Measurements from ENCODE around the gene CCDC85B.
A peak's percentile ranks its signal among the peaks of the same experiment; 100 is the strongest.

DNA sequence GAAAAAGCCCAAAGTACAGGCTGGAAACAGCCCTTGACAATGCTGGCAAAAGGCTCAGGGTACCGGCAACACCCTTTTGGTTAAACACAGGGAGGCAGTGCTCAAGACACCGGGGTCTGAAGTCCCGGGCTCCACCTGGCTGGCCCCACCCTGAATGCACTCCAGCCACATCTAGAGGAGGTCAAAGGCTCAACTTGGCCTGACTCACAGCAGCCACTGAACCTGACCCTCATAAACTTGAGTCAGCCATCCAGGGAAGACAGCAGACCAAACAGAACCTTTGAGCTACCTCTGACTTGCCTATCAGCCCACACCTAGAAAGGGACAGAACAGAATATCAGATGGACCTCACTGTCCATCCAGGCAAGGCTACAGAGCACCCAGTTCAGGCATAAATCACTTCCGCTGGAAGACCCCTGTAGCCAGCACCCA, 36.3 kb upstream of the CCDC85B start:
- TF ChIP-seq, protein P1, sequence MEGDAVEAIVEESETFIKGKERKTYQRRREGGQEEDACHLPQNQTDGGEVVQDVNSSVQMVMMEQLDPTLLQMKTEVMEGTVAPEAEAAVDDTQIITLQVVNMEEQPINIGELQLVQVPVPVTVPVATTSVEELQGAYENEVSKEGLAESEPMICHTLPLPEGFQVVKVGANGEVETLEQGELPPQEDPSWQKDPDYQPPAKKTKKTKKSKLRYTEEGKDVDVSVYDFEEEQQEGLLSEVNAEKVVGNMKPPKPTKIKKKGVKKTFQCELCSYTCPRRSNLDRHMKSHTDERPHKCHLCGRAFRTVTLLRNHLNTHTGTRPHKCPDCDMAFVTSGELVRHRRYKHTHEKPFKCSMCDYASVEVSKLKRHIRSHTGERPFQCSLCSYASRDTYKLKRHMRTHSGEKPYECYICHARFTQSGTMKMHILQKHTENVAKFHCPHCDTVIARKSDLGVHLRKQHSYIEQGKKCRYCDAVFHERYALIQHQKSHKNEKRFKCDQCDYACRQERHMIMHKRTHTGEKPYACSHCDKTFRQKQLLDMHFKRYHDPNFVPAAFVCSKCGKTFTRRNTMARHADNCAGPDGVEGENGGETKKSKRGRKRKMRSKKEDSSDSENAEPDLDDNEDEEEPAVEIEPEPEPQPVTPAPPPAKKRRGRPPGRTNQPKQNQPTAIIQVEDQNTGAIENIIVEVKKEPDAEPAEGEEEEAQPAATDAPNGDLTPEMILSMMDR (IDR thresholded peaks at IDR 0.05), result no peak
- TF ChIP-seq POLR2AphosphoS5 (IDR thresholded peaks at IDR 0.05), result peak in 1 of 3 donors; percentile 46
- TF ChIP-seq POLR2A (IDR thresholded peaks at IDR 0.05), result no peak
- TF ChIP-seq EP300 (IDR thresholded peaks at IDR 0.05), result no peak
